HepG2 (cell line): ENCODE measurements around the gene PXDC1. TPM values are rescaled to one million over a fixed set of nuclear protein-coding genes. Genes with fewer than 3 reads are reported as not detected.

Experiments used
- FOXK2 ChIP-seq: fragments of 450-650 bp; IDR thresholded peaks from 2 replicates; pipeline ENCODE4 v1.6.1; 2016
- FOXM1 ChIP-seq: sonication (generic); formaldehyde crosslinking; IDR thresholded peaks from 2 replicates; pipeline ENCODE4 v1.5.0; 2020; ENCODE audit warnings: missing genetic modification reagents
- GATAD1 ChIP-seq: IDR thresholded peaks from 2 replicates; pipeline ENCODE4 v1.6.1; 2016; ENCODE audit warnings: missing genetic modification reagents, missing compliant biosample characterization
- KDM2A ChIP-seq: sonication (generic); formaldehyde crosslinking; IDR thresholded peaks from 2 replicates; pipeline ENCODE4 v1.4.0; 2020; ENCODE audit warnings: low read depth, missing genetic modification reagents, borderline replicate concordance
- PHF21A ChIP-seq: sonication (generic); formaldehyde crosslinking; IDR thresholded peaks from 2 replicates; pipeline ENCODE4 v1.5.0; 2020; ENCODE audit warnings: mild to moderate bottlenecking, missing genetic modification reagents
- YY1 ChIP-seq: IDR thresholded peaks from 2 replicates; pipeline ENCODE4 v1.6.1; 2011; ENCODE audit warnings: low read length, low read depth, moderate library complexity, mild to moderate bottlenecking; ENCODE audit not compliant: insufficient read depth, insufficient replicate concordance
- ZNF382 ChIP-seq: sonication (generic); formaldehyde crosslinking; IDR thresholded peaks from 2 replicates; pipeline ENCODE4 v1.5.0; 2020; ENCODE audit warnings: missing genetic modification reagents, mild to moderate bottlenecking, borderline replicate concordance
- ZNF646 ChIP-seq: sonication (generic); formaldehyde crosslinking; IDR thresholded peaks from 2 replicates; pipeline ENCODE4 v1.9.0; 2021; ENCODE audit warnings: mild to moderate bottlenecking, missing genetic modification reagents
- polyA plus RNA-seq, 8 experiments: library from polyadenylated mRNA; depleted of rRNA in 3 of 8; stranded (reverse) in 7 of 8; unstranded in 1 of 8; fragments of >200 nt; fragmentation: Illumina TruSeq in 4 of 8; extraction: Trizol in 4 of 8; gene quantifications; 2 replicates each; pipeline versions ENCODE4 v1.2.1 to v1.2.3, GENCODE V29; 2011 to 2016; ENCODE audit warnings: low read depth in 4 of 8, missing spikeins in 1 of 8, mixed read lengths in 1 of 8; ENCODE audit not compliant: insufficient read depth in 1 of 8
- total RNA-seq, 5 experiments: library from RNA; depleted of rRNA; stranded (reverse); fragments of >200 nt; fragmentation: Illumina TruSeq; extraction: Trizol; gene quantifications; 2 replicates each; pipeline ENCODE4 v1.2.3, GENCODE V29; 2016; ENCODE audit warnings: low read depth in 1 of 5
- TF ChIP-seq, protein P1 (sequence below): sonication (generic); formaldehyde crosslinking; conservative IDR thresholded peaks from 2 replicates; pipeline ENCODE4 v1.4.0; 2020; ENCODE audit warnings: missing genetic modification reagents
- TF ChIP-seq, protein P2 (sequence below), 2 experiments: fragments of 450-650 bp in 1 of 2; sonication (generic) in 1 of 2; formaldehyde crosslinking in 1 of 2; IDR thresholded peaks; 2 replicates each; pipeline versions ENCODE4 v1.6.1 to v1.8.0; 2016 to 2022; ENCODE audit warnings: antibody characterized with exemption in 1 of 2, mild to moderate bottlenecking in 1 of 2, missing genetic modification reagents in 1 of 2

The PXDC1 gene
- total and polyA plus RNA-seq, 2 of the 13 experiments (the other 11 are each of a cell fraction or from before 2014, with no cell fraction given) = 32.4 to 34.7 TPM

GRCh38 chr6:3742426-3743344 lies 8.8 kb downstream of the PXDC1 start (continued):
- peak; percentile 93 for TF ChIP-seq KDM2A (CRISPR knock-in tag)
- peak; percentile 92; the same call in 1 of the 2 replicates for TF ChIP-seq PHF21A (CRISPR knock-in tag)
- TF ChIP-seq, protein P1, sequence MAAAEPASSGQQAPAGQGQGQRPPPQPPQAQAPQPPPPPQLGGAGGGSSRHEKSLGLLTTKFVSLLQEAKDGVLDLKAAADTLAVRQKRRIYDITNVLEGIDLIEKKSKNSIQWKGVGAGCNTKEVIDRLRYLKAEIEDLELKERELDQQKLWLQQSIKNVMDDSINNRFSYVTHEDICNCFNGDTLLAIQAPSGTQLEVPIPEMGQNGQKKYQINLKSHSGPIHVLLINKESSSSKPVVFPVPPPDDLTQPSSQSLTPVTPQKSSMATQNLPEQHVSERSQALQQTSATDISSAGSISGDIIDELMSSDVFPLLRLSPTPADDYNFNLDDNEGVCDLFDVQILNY (CRISPR knock-in tag) = no peak
- TF ChIP-seq ZNF646 (CRISPR knock-in tag) = peak; percentile 78
- TF ChIP-seq FOXK2 = no peak
- peak; percentile 55 for TF ChIP-seq YY1
- no peak for TF ChIP-seq FOXM1 (CRISPR knock-in tag)
- TF ChIP-seq ZNF382 (CRISPR knock-in tag) = no peak
- TF ChIP-seq, protein P2, sequence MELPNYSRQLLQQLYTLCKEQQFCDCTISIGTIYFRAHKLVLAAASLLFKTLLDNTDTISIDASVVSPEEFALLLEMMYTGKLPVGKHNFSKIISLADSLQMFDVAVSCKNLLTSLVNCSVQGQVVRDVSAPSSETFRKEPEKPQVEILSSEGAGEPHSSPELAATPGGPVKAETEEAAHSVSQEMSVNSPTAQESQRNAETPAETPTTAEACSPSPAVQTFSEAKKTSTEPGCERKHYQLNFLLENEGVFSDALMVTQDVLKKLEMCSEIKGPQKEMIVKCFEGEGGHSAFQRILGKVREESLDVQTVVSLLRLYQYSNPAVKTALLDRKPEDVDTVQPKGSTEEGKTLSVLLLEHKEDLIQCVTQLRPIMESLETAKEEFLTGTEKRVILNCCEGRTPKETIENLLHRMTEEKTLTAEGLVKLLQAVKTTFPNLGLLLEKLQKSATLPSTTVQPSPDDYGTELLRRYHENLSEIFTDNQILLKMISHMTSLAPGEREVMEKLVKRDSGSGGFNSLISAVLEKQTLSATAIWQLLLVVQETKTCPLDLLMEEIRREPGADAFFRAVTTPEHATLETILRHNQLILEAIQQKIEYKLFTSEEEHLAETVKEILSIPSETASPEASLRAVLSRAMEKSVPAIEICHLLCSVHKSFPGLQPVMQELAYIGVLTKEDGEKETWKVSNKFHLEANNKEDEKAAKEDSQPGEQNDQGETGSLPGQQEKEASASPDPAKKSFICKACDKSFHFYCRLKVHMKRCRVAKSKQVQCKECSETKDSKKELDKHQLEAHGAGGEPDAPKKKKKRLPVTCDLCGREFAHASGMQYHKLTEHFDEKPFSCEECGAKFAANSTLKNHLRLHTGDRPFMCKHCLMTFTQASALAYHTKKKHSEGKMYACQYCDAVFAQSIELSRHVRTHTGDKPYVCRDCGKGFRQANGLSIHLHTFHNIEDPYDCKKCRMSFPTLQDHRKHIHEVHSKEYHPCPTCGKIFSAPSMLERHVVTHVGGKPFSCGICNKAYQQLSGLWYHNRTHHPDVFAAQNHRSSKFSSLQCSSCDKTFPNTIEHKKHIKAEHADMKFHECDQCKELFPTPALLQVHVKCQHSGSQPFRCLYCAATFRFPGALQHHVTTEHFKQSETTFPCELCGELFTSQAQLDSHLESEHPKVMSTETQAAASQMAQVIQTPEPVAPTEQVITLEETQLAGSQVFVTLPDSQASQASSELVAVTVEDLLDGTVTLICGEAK (IDR thresholded peaks at IDR 0.05) = no peak
- TF ChIP-seq, protein P2 (CRISPR knock-in tag; IDR thresholded peaks at IDR 0.05) = no peak
- peak; percentile 59; the same call in 1 of the 2 replicates for TF ChIP-seq GATAD1 (CRISPR knock-in tag)
